Activated CD8-positive, alpha-beta memory T cell treated with anti-CD3 and anti-CD28 coated beads, Interleukin-2, amount 10 ng/mL, durations not matched to agents 7 days and 5 days (primary cell): Measurements from ENCODE around the gene BBX. TPM values are rescaled to one million over a fixed set of nuclear protein-coding genes. Genes with fewer than 3 reads are reported as not detected.

Experiments
- ATAC-seq: fragments of 150-1000 bp; cut with Tn5 transposase; one replicate; pipeline ENCODE4 v1.10.0; 2021; ENCODE audit warnings: moderate library complexity
- CTCF ChIA-PET: fragments of 350-600 bp; sonication (Branson Sonifier 250); formaldehyde crosslinking; loops from one replicate; lab custom pipeline; 2021; ENCODE audit warnings: antibody characterized with exemption; lab: Charles Lee
- DNase-seq: peaks from one replicate; pipeline ENCODE4 v3.0.0-alpha.2; 2020
- H3K27ac Mint-ChIP-seq: one replicate; pipeline ENCODE4 v1.8.0; 2021; ENCODE audit warnings: mild to moderate bottlenecking, mixed read lengths
- H3K27me3 Mint-ChIP-seq: one replicate; pipeline ENCODE4 v1.8.0; 2021; ENCODE audit warnings: mixed read lengths
- H3K36me3 Mint-ChIP-seq: one replicate; pipeline ENCODE4 v1.8.0; 2021; ENCODE audit warnings: mild to moderate bottlenecking, mixed read lengths
- H3K4me1 Mint-ChIP-seq: one replicate; pipeline ENCODE4 v1.8.0; 2021; ENCODE audit warnings: mixed read lengths
- H3K4me3 Mint-ChIP-seq: one replicate; pipeline ENCODE4 v1.8.0; 2021; ENCODE audit warnings: mild to moderate bottlenecking, moderate library complexity, mixed read lengths
- H3K9me3 Mint-ChIP-seq: one replicate; pipeline ENCODE4 v1.8.0; 2022; ENCODE audit warnings: low read depth, mixed read lengths
- total RNA-seq, 2 experiments: library from RNA; stranded (reverse); gene quantifications; one replicate each; pipeline ENCODE4 v1.2.3, GENCODE V29; 2021

BBX gene
- total RNA-seq, 2 experiments from 2014 or later, result 37.0 to 39.4 TPM

DNA sequence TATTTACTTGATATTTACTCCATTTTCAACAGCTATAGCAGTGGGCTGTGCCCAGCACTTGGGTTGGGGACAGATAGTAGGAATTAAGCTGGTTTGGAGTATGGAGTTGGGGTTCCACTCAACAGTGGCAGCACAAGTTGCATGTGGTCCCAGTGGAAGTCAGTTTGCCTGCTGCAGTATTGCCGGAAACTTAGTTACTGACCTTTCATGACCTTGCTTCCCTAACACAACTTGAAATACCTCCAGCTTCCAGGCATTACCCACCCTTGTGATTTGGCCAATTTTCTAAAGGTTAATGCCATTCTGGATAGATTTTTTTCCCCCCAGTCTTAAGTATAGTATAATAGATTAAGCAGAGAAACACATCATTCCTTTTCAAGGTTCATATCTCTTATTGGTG is 68.0 kb downstream of the BBX start:
- no peaks in the 10 kb centered on the region for H3K27me3 Mint-ChIP-seq
- H3K36me3 Mint-ChIP-seq, result peaks cover 3% of the 10 kb centered on the region
- ATAC-seq (no peak), DNase-seq (no peak)
- peaks cover 14% of the 10 kb centered on the region for H3K4me1 Mint-ChIP-seq
- H3K9me3 Mint-ChIP-seq, result no peaks in the 10 kb centered on the region
- H3K27ac Mint-ChIP-seq, result no peak overlapping the region
- H3K4me3 Mint-ChIP-seq, result no peak overlapping the region
- CTCF ChIA-PET, result interaction anchor here (0.9 kb wide), 1 partner anchor 14 kb away, joined by 3 read pairs; no protein-coding TSS in a partner anchor

DNA sequence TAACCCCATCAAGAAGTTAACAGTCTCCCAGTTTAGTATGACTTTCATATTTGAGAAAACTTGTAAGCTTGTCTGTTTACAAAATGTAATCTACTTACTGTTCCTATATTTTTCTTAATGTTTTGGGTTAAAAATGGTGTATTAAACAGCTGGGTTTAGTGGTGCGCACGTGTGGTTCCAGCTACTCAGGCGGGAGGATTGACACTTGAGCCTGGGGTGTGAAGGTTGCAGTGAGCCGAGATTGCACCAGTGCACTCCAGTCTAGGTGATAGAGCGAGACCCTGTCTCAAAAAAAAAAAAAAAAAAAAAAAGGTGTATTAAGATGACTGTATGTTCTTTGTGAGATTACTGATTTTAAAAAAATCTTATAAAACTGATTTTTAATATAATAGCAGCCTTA is 69.3 kb downstream of the BBX start:
- ATAC-seq (no peak), DNase-seq (no peak)
- Mint-ChIP-seq H3K27ac (no peak overlapping the region), H3K36me3 (peaks cover 3% of the 10 kb centered on the region), H3K4me3 (no peak overlapping the region), H3K4me1 (peaks cover 21% of the 10 kb centered on the region), H3K27me3 (no peaks in the 10 kb centered on the region), H3K9me3 (no peaks in the 10 kb centered on the region)
- CTCF ChIA-PET, result no interaction called here

DNA sequence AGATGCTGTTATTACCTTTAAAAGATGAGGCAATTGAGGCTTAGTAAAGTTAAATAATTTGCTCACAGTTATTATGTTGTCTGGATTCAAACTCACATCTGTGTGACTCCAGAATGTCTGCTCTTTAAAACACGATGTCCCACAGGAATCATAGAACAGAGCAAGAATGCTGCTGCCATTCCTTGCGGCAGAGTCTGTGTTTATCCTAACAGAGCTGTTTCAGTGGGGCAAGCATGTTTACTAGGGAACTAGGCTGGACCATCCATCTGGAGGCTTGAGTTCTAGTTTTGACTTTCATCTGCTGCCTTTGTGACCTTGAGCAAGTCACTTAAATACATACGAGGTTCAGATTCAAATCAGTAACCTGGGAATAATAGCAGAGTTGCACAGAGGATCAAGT is 72.1 kb downstream of the BBX start:
- Mint-ChIP-seq H3K9me3 (no peaks in the 10 kb centered on the region), H3K27ac (no peak overlapping the region), H3K4me1 (peaks cover 29% of the 10 kb centered on the region), H3K36me3 (peaks cover 3% of the 10 kb centered on the region), H3K27me3 (no peaks in the 10 kb centered on the region), H3K4me3 (no peak overlapping the region)
- CTCF ChIA-PET, result interaction anchor here (1.3 kb wide), 1 partner anchor 16 kb away, joined by 5 read pairs; no protein-coding TSS in a partner anchor
- ATAC-seq, result no peak
- DNase-seq, result no peak

DNA sequence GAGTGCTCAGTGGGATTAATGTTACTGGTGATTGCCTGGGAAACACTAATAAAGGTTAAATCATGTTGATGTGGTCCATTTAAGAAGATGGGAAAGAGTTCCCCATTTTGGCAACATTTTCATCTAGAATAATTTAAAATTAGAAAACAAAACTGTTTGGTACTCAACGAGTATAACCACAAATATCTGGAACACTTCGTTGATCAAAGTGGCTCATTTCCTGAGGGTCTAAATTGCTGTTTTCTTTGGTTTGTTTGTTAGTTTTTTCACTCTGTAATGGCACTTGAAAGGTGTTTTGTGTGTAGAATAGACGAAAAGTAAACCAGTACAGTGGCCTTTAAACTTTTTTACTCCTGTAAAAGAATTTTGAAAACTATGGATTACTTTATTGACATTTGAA is 73.9 kb downstream of the BBX start:
- Mint-ChIP-seq H3K36me3 (peaks cover 2% of the 10 kb centered on the region), H3K9me3 (no peaks in the 10 kb centered on the region), H3K27me3 (no peaks in the 10 kb centered on the region), H3K27ac (no peak overlapping the region), H3K4me1 (peaks cover 41% of the 10 kb centered on the region), H3K4me3 (no peak overlapping the region)
- DNase-seq (no peak), ATAC-seq (no peak)
- CTCF ChIA-PET, result no interaction called here

DNA sequence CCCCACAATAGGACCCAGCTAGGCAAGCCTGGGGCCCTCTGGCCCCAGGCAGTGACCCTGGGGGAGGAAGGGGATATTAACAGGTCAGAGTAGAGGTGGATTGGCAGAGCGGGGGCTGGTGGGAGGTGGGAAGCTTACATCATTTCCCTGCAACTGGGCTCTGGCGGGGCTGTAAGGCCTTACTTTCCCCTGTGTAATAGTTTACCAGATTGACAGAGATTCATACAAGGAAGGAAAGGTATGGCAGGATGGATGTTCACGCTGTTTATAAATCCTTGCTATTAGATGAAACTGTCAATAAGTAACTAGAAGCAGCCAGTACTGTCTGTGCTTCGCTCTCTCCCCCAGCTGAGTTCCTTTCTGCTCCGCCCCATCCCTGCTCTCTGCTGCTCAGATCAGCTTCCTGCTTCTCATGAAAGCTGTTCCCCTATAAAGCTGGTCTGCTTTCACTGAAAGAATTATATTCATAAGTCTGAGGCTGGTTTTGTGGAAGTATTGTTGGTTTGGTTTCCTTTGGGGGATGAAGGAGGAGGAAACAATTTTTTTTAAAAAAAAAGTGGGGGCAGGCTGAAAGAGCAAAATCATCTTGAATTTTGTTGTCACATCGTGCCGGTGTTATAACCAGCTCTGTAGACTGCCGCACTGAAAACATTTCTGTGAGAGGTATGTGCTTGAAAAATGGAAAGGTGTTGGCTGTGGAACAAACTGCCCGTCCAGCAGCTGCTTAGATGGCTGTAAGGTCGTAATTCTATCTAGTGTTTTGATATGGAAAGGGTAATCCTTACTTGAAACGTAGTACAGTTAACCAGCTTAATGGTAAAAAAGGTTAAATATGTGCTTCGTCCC is 76.4 kb downstream of the BBX start:
- Mint-ChIP-seq H3K4me1 (peaks cover 41% of the 10 kb centered on the region), H3K27me3 (no peaks in the 10 kb centered on the region), H3K27ac (peak overlapping the region; percentile 98), H3K9me3 (no peaks in the 10 kb centered on the region), H3K36me3 (peaks cover 1% of the 10 kb centered on the region), H3K4me3 (peak overlapping the region; percentile 89)
- CTCF ChIA-PET, result interaction anchor here (0.8 to 2.1 kb wide), 10 partner anchors 10 to 178 kb away, joined by 3 to 9 read pairs (median 3); no protein-coding TSS in a partner anchor
- ATAC-seq (peak; percentile 95), DNase-seq (peak; percentile 67)

DNA sequence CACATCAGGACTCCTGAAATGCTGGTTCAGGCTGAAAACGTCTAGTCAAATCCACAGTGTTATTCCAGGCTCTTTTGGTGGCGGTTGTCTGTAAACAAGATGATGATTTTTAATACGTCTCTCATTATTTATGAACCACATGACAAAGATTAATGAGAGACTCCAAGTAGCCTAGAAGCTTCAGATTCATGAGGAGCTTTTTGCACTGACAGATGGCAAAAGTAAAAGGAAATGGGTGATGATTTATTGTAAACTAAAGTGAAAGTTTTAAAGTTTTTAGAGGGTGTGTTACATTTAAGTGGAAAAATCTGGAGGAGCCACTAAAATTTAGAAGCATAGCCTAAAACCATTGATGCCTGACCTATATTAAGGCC is 77.0 kb downstream of the BBX start:
- H3K4me3 Mint-ChIP-seq, result peak overlapping the region; percentile 89
- ATAC-seq, result no peak
- peak overlapping the region; percentile 98 for H3K27ac Mint-ChIP-seq
- peaks cover 1% of the 10 kb centered on the region for H3K36me3 Mint-ChIP-seq
- no peaks in the 10 kb centered on the region for H3K27me3 Mint-ChIP-seq
- CTCF ChIA-PET, result interaction anchor here (1.0 to 2.1 kb wide), 8 partner anchors 11 to 179 kb away, joined by 3 to 9 read pairs (median 4); no protein-coding TSS in a partner anchor
- H3K4me1 Mint-ChIP-seq, result peaks cover 41% of the 10 kb centered on the region
- no peak for DNase-seq
- no peaks in the 10 kb centered on the region for H3K9me3 Mint-ChIP-seq

DNA sequence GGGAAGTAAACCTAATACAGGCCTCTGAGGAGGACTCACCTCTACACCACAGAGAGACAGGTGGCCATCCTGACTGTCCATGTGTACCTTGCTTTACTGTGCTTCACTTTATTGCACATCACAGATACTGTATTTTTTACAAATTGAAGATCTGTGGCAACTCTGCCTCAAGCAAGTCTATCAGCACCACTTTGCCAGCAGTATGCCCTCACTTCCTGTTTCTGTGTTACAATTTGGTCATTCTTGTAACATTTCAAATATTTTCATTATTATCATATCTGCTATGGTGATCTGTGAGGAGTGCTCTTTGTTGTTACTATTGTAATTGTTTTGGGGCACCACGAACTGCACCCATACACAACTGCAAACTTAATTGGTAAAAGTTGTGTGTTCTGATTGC is 78.0 kb downstream of the BBX start:
- DNase-seq, result no peak
- H3K27me3 Mint-ChIP-seq, result no peaks in the 10 kb centered on the region
- no peak overlapping the region for H3K27ac Mint-ChIP-seq
- peaks cover 1% of the 10 kb centered on the region for H3K36me3 Mint-ChIP-seq
- CTCF ChIA-PET, result interaction anchor here (1.4 kb wide), 2 partner anchors 26 to 60 kb away, joined by 3 read pairs; no protein-coding TSS in a partner anchor
- H3K4me1 Mint-ChIP-seq, result peaks cover 41% of the 10 kb centered on the region
- H3K9me3 Mint-ChIP-seq, result no peaks in the 10 kb centered on the region
- no peak for ATAC-seq
- no peak overlapping the region for H3K4me3 Mint-ChIP-seq

DNA sequence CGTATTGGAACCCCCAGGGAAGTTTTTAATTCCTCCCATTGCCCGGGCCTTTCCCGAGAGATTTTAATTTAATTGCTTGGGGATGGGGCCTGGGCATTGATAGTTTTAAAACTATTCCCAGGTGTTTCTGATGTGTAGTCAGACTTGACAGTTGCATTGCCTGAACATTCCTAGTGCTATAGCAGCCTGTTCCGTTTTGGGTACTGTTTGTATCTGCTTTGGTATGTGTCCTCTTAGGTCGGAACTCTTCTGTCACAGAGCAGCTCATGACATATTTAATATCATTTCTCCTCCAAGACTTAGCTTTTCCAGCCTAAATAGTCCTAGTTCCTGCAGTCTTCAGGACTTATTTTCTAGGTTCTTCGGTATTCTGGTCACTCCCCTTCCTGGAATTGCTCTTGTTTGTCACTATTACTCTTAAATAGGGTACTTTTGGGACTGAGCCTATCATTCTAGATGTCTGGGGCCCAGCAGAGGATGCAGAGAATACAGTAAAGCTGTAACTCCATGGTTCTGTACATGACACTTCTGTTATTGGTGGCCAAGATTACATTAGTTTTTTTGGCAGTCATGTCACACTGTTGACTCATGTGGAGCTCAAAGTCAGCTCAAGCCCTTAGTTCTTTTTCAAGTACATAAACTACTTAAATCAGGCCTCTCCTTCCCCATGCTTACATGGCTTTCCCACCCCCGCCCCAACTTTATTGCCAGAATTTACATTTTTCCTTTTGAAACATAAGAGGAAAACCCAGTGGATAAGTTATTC is 81.5 kb downstream of the BBX start:
- Mint-ChIP-seq H3K27me3 (no peaks in the 10 kb centered on the region), H3K4me3 (no peak overlapping the region), H3K27ac (no peak overlapping the region), H3K9me3 (no peaks in the 10 kb centered on the region), H3K36me3 (peaks cover 22% of the 10 kb centered on the region), H3K4me1 (peaks cover 20% of the 10 kb centered on the region)
- ATAC-seq (no peak), DNase-seq (no peak)
- CTCF ChIA-PET, result no interaction called here

DNA sequence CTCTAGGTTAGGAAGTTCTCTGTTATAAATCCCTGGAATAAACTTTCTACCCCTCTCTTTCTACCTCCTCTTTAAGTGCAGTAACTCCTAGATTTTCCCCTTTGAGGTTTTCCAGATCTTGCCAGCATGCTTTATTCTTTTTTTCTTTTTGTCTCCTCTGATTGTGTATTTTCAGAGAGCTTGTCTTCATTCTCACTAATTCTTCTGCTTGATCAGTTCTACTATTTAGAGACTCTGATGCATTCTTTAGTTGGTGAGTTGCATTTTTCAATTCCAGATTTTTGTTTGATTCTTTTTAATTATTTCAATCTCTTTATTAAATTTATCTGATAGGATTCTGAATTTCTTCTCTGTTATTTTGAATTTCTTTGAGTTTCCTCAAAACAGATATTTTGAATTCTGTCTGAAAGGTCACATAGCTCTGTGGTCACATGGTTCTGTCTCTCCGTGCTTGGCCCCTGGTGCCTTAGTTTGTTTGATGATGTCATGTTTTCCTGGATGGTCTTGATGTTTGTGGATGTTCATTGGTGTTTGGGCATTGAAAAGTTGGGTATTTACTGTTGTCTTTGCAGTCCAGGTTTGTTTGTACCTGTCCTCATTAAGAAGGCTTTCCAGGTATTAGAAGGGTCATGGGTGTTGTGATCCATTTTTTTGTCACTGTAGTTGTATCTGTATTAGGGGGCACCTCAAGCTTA is 89.2 kb downstream of the BBX start:
- H3K9me3 Mint-ChIP-seq, result peaks cover 12% of the 10 kb centered on the region
- H3K4me3 Mint-ChIP-seq, result no peak overlapping the region
- CTCF ChIA-PET, result no interaction called here
- ATAC-seq, result no peak
- H3K4me1 Mint-ChIP-seq, result no peaks in the 10 kb centered on the region
- H3K27me3 Mint-ChIP-seq, result no peaks in the 10 kb centered on the region
- no peak overlapping the region for H3K27ac Mint-ChIP-seq
- DNase-seq, result no peak
- H3K36me3 Mint-ChIP-seq, result peaks cover 45% of the 10 kb centered on the region

DNA sequence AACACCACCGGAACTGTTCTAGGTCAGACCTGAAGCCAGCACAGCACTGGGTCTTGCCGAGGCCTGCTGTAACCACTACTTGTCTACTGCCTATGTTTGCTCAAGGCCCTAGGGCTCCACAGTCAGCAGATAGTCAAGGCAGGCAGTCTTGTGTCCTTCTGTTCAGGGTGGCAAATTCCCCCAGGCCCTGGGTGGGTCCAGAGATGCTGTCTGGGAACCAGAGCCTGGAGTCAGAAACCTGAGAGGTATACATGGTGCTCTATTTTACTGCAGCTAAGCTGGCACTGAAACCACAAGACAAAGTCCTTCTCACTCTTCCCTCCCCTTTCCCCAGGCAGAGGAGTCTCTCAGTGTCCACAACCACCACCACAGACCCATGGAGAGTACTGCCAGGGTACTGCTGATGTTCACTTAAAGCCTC is 89.9 kb downstream of the BBX start:
- Mint-ChIP-seq H3K27me3 (no peaks in the 10 kb centered on the region), H3K4me3 (no peak overlapping the region), H3K27ac (no peak overlapping the region), H3K36me3 (peaks cover 42% of the 10 kb centered on the region), H3K4me1 (no peaks in the 10 kb centered on the region), H3K9me3 (peaks cover 12% of the 10 kb centered on the region)
- DNase-seq, result no peak
- ATAC-seq, result no peak
- CTCF ChIA-PET, result no interaction called here

DNA sequence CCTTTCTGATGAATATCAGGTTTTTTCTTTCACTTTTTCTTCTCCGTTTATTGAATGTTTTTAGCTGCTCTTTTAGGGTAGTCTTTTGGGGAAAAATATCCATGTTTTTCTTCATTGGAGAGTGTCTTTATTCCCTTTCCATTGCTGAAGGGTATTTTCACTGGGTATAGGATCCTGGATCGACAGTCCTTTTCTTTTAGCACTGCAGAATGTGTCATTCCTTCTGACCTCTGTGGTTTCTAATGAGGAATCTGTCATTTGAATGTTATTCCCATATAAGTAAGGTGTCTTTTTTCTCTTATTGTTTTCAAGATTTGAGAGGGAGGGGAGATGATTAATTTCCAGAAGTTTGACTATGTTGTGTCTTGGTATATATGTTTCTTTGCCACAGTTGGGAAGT is 96.8 kb downstream of the BBX start:
- ATAC-seq, result no peak
- no peak overlapping the region for H3K4me3 Mint-ChIP-seq
- no peak for DNase-seq
- H3K9me3 Mint-ChIP-seq, result no peaks in the 10 kb centered on the region
- H3K36me3 Mint-ChIP-seq, result peaks cover 17% of the 10 kb centered on the region
- CTCF ChIA-PET, result no interaction called here
- no peaks in the 10 kb centered on the region for H3K27me3 Mint-ChIP-seq
- peaks cover 14% of the 10 kb centered on the region for H3K4me1 Mint-ChIP-seq
- no peak overlapping the region for H3K27ac Mint-ChIP-seq

DNA sequence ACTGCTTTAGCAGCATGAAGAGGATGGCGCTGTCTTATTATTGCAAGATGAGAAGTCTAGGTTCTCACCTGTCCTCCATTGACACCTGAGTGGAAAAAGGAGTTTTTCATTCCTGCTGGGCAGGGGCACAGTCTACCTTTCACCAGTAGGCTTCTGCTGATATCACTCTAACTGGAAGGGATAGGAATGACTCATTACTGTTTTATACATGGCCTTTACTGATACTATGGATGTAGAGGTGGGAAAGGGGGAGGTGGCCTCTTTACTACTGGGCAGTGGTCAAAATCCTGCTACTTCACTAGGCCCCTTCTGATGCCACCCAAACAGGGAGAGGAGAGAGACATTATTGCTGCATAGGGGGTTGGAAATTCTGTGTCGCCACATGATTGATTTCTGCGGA is 97.8 kb downstream of the BBX start:
- peaks cover 14% of the 10 kb centered on the region for H3K4me1 Mint-ChIP-seq
- ATAC-seq, result no peak

DNA sequence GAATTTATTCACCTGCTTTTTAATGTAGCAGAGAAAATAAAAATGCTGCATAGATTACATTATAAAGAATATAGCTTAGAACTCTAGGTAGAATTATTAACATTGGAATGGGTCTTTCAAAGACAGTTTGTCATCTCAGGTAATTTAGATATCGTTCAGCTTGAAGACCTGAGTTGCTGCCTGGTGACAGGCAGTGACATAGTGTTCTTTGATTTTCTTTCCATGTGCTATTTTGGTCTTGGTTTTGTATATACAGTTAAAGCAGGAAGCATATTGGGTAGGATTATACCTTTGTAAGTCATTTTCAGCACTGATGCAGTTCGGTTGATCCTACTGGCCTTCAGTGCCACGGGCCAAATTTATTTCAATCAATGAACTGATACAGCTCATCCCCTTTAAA is 98.7 kb downstream of the BBX start:
- Mint-ChIP-seq H3K36me3 (peaks cover 16% of the 10 kb centered on the region), H3K9me3 (no peaks in the 10 kb centered on the region), H3K27ac (no peak overlapping the region), H3K27me3 (no peaks in the 10 kb centered on the region), H3K4me1 (peaks cover 14% of the 10 kb centered on the region), H3K4me3 (no peak overlapping the region)
- CTCF ChIA-PET, result interaction anchor here (1.1 to 1.3 kb wide), 2 partner anchors 54 to 868 kb away, joined by 3 read pairs; no protein-coding TSS in a partner anchor
- ATAC-seq, result no peak
- DNase-seq, result no peak

More for the DNA sequence above, 97.8 kb downstream of the BBX start:
- Mint-ChIP-seq H3K9me3 (no peaks in the 10 kb centered on the region), H3K36me3 (peaks cover 16% of the 10 kb centered on the region), H3K27me3 (no peaks in the 10 kb centered on the region), H3K4me3 (no peak overlapping the region), H3K27ac (no peak overlapping the region)
- no peak for DNase-seq
- CTCF ChIA-PET, result interaction anchor here (1.1 kb wide), 1 partner anchor 55 kb away, joined by 3 read pairs; no protein-coding TSS in a partner anchor
